Lower leg skin (tissue), 3 donors: ENCODE results near the gene GNAL.

Experiments used
- CTCF ChIP-seq, 3 donors: fragments of 450-650 bp; IDR thresholded peaks; one replicate each; pipeline ENCODE4 v1.5.1; 2016; ENCODE audit warnings: antibody characterized with exemption in 3 of 3, mild to moderate bottlenecking in 3 of 3, moderate library complexity in 2 of 3
- POLR2A ChIP-seq, 2 donors: fragments of 450-650 bp; IDR thresholded peaks; one replicate each; pipeline ENCODE4 v1.6.1; 2016 to 2017; ENCODE audit warnings: antibody characterized with exemption in 2 of 2, mild to moderate bottlenecking in 1 of 2, moderate library complexity in 1 of 2

GRCh38 chr18:11672198-11672597 lies 16.9 kb upstream of the GNAL start:
- TF ChIP-seq CTCF (IDR thresholded peaks at IDR 0.05) = no peak
- TF ChIP-seq POLR2A (IDR thresholded peaks at IDR 0.05) = no peak
